IMR-90 (cell line): Measurements from ENCODE around the gene AZU1. TPM values are rescaled to one million over a fixed set of nuclear protein-coding genes. Genes with fewer than 3 reads are reported as not detected.

Experiments used
- ATAC-seq: fragments of 200-7000 bp; cut with Tn5 transposase; 2 replicates; pipeline ENCODE4 v1.9.1; 2020; ENCODE audit warnings: low read depth, mild to moderate bottlenecking, moderate library complexity
- BruUV-seq: library from RNA; stranded (reverse); fragments of 400-500 nt; replicated peaks from 2 replicates; lab custom pipeline; 2021; lab: Mats Ljungman, UMichigan
- CTCF ChIA-PET: fragments of 300-600 bp; formaldehyde crosslinking; extraction: SDS; loops from one replicate; lab custom pipeline; 2021; ENCODE audit warnings: antibody characterized with exemption; lab: Yijun Ruan, JAX
- POLR2A ChIA-PET: fragments of 300-600 bp; sonication (Branson Sonifier 250); formaldehyde crosslinking; loops from one replicate; lab custom pipeline; 2022; ENCODE audit warnings: antibody characterized with exemption; ENCODE audit not compliant: unreplicated experiment; lab: Charles Lee
- DNase-seq: peaks from one replicate; pipeline ENCODE4 v3.0.0; 2013
- H2AFZ ChIP-seq: replicated peaks from 2 replicates; pipeline ENCODE3; 2013; ENCODE audit warnings: low read length, mild to moderate bottlenecking; ENCODE audit not compliant: poor library complexity
- H2AK5ac ChIP-seq: 2 replicates; pipeline ENCODE4 v1.6.1; 2013; ENCODE audit warnings: low read depth, low read length, inconsistent platforms
- H2AK9ac ChIP-seq: replicated peaks from 2 replicates; pipeline ENCODE3; 2013; ENCODE audit warnings: mild to moderate bottlenecking, low read depth, low read length, moderate library complexity; ENCODE audit not compliant: poor library complexity
- H2BK120ac ChIP-seq: 2 replicates; pipeline ENCODE4 v1.6.1; 2013; ENCODE audit warnings: low read depth, low read length, inconsistent platforms
- H2BK15ac ChIP-seq: 3 replicates; pipeline ENCODE4 v1.6.1; 2013; ENCODE audit warnings: low read depth, low read length, inconsistent platforms
- H2BK20ac ChIP-seq: 2 replicates; pipeline ENCODE4 v1.6.1; 2013; ENCODE audit warnings: low read depth, mild to moderate bottlenecking, inconsistent platforms, low read length, moderate library complexity
- H2BK5ac ChIP-seq: 2 replicates; pipeline ENCODE4 v1.6.1; 2013; ENCODE audit warnings: mild to moderate bottlenecking, low read depth, low read length, inconsistent platforms; ENCODE audit not compliant: poor library complexity, severe bottlenecking
- H3K14ac ChIP-seq: replicated peaks from 2 replicates; pipeline ENCODE4 v1.6.1; 2013; ENCODE audit warnings: low read depth, low read length, inconsistent platforms
- H3K18ac ChIP-seq: 2 replicates; pipeline ENCODE4 v1.6.1; 2013; ENCODE audit warnings: low read depth, low read length, control low read depth
- H3K23ac ChIP-seq: 2 replicates; pipeline ENCODE4 v1.6.1; 2013; ENCODE audit warnings: low read depth, low read length, inconsistent platforms
- H3K27ac ChIP-seq: 2 replicates; pipeline ENCODE4 v1.5.1; 2013; ENCODE audit warnings: mild to moderate bottlenecking, control low read depth, low read length; ENCODE audit not compliant: insufficient read depth
- H3K27me3 ChIP-seq: 2 replicates; pipeline ENCODE4 v1.6.1; 2013; ENCODE audit warnings: low read length; ENCODE audit not compliant: control insufficient read depth, insufficient read depth
- H3K36me3 ChIP-seq: 2 replicates; pipeline ENCODE4 v1.6.1; 2013; ENCODE audit warnings: low read length, mixed read lengths; ENCODE audit not compliant: control insufficient read depth, insufficient read depth
- H3K4ac ChIP-seq: 2 replicates; pipeline ENCODE4 v1.6.1; 2013; ENCODE audit warnings: low read depth, low read length, inconsistent platforms
- H3K4me1 ChIP-seq: 2 replicates; pipeline ENCODE4 v1.6.1; 2013; ENCODE audit warnings: low read length, mixed read lengths; ENCODE audit not compliant: control insufficient read depth, insufficient read depth
- H3K4me2 ChIP-seq: 2 replicates; pipeline ENCODE4 v1.6.1; 2013; ENCODE audit warnings: low read depth, mild to moderate bottlenecking, control low read depth, low read length, moderate library complexity
- H3K4me3 ChIP-seq: 2 replicates; pipeline ENCODE4 v1.5.1; 2013; ENCODE audit warnings: low read depth, mild to moderate bottlenecking, control low read depth, low read length, moderate library complexity; ENCODE audit not compliant: insufficient read depth
- H3K56ac ChIP-seq: 2 replicates; pipeline ENCODE4 v1.6.1; 2013; ENCODE audit warnings: low read length, inconsistent platforms; ENCODE audit not compliant: insufficient read depth; ENCODE audit errors: extremely low read depth
- H3K79me1 ChIP-seq, 2 experiments: 2 replicates each; pipeline ENCODE4 v1.6.1; 2013; ENCODE audit warnings: low read length in 2 of 2, inconsistent platforms in 1 of 2, low read depth in 1 of 2
- H3K9ac ChIP-seq: 2 replicates; pipeline ENCODE4 v1.6.1; 2013; ENCODE audit warnings: low read depth, low read length, control low read depth
- H3K9me1 ChIP-seq: 2 replicates; pipeline ENCODE4 v1.6.1; 2013; ENCODE audit warnings: low read length, inconsistent platforms; ENCODE audit not compliant: insufficient read depth
- H3K9me3 ChIP-seq: 2 replicates; pipeline ENCODE4 v1.6.1; 2013; ENCODE audit warnings: low read length; ENCODE audit not compliant: control insufficient read depth, insufficient read depth
- H4K20me1 ChIP-seq: 2 replicates; pipeline ENCODE4 v1.6.1; 2013; ENCODE audit warnings: low read length, inconsistent platforms; ENCODE audit not compliant: insufficient read depth
- H4K5ac ChIP-seq: 2 replicates; pipeline ENCODE4 v1.6.1; 2013; ENCODE audit warnings: mild to moderate bottlenecking, low read depth, low read length, control low read depth
- H4K8ac ChIP-seq, 2 experiments: 2 replicates each; pipeline ENCODE4 v1.6.1; 2013; ENCODE audit warnings: low read depth in 2 of 2, low read length in 2 of 2, control low read depth in 1 of 2, inconsistent platforms in 1 of 2
- H4K91ac ChIP-seq: 2 replicates; pipeline ENCODE4 v1.6.1; 2013; ENCODE audit warnings: low read depth, low read length, inconsistent platforms; ENCODE audit not compliant: insufficient read depth
- BHLHE40 ChIP-seq: fragments of 150-350 bp; IDR thresholded peaks from 2 replicates; pipeline ENCODE4 v1.6.1; 2016; ENCODE audit warnings: mild to moderate bottlenecking, low read depth, low read length
- CEBPB ChIP-seq: IDR thresholded peaks from 2 replicates; pipeline ENCODE4 v1.6.1; 2012; ENCODE audit warnings: low read depth, low read length, improper control_type of control experiment
- CHD1 ChIP-seq: IDR thresholded peaks from 2 replicates; pipeline ENCODE4 v1.6.1; 2012; ENCODE audit warnings: low read depth, low read length, improper control_type of control experiment
- USF2 ChIP-seq: fragments of 150-350 bp; IDR thresholded peaks from 2 replicates; pipeline ENCODE4 v1.6.1; 2017; ENCODE audit warnings: mild to moderate bottlenecking, antibody characterized with exemption, low read length, low read depth
- WGBS, 2 experiments: methylation state at CpG; one replicate each; pipeline versions ENCODE4 v1.1.5 to v1.1.7; 2013; ENCODE audit warnings: missing lambda C conversion rate in 2 of 2; ENCODE audit not compliant: insufficient read length in 1 of 2; ENCODE audit errors: extremely low coverage in 2 of 2; 5-methylcytosine and 5-hydroxymethylcytosine counted together
- dilution Hi-C: fragments of 300-500 bp; cut with HindIII; formaldehyde crosslinking; loops from one replicate; pipeline ENCODE4 v1.14.3; 2018; ENCODE audit warnings: low sequenced_read_pairs; ENCODE audit not compliant: unreplicated experiment
- in situ Hi-C: fragments of 300-500 bp; cut with MboI; formaldehyde crosslinking; loops from 3 replicates; pipeline ENCODE4 v1.14.3; 2019; ENCODE audit warnings: low sequenced_read_pairs, inconsistent platforms, mixed read lengths
- intact Hi-C: fragments of 100-400 bp; cut with micrococcal nuclease; formaldehyde crosslinking; loops from 2 replicates; pipeline ENCODE4 v1.10.0; 2022
- polyA plus RNA-seq, 3 experiments: library from polyadenylated mRNA; depleted of rRNA; stranded (reverse); fragments of >200 nt; gene quantifications; 2 replicates each; pipeline ENCODE4 v1.2.3, GENCODE V29; 2012; ENCODE audit warnings: low replicate concordance in 1 of 3
- total RNA-seq: library from RNA; depleted of rRNA; stranded (reverse); fragments of >200 nt; gene quantifications from 2 replicates; pipeline ENCODE4 v1.2.3, GENCODE V29; 2012
- TF ChIP-seq, protein P1 (sequence below): conservative IDR thresholded peaks from 2 replicates; pipeline ENCODE4 v1.5.1; 2012; ENCODE audit warnings: mild to moderate bottlenecking, low read depth, low read length, improper control_type of control experiment

The AZU1 gene
- total and polyA plus RNA-seq, 2 of the 4 experiments (the other 2 are of a cell fraction) = 0.12 TPM; not detected in 1

DNA sequence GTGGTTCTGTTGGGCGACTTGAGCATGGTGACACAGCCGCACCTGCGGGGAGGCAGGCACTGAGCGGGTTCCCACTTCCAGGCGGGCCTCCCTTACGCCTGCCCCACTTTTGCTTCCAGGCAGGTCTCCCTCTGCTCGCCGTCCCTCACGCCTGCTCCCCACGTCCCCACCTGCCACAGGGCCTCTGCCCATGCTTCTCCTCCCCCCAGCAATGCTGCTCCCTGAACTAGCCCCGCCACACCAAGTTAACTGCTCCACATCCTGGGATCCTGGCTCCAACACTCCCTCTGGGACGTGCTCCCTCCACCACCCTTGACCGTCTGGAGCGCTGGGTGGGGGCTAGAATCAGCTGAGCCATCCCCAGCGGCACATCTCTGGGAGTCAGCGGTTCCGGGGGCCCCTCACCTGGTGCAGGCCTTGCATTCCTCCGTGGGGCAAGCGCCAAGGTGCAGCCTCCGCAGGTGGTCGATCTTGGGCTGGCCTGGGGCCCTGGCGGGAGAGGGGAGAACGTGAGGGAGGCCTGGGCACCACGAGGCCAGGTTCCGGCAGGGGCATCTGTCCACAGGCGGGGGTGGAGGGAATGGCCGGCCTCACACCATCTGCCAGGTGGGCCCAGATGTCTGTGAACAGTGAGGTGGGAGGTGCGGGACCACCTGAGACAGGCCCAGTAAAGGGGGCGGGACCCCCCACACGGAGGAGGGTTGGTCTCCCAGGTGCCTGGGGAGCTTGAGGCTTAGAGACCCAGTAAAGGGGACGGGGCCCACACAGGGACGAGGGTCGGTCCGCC lies 41.0 kb downstream of the AZU1 start:
- Histone ChIP-seq H3K9me1 (no peaks in the 10 kb centered on the region; the same call in 1 of the 2 replicates), H3K36me3 (peaks cover 18% of the 10 kb centered on the region), H4K5ac (peak overlapping the region; percentile 43), H3K4me3 (no peak overlapping the region), H3K9ac (no peak overlapping the region; the same call in 1 of the 2 replicates), H3K79me1 (peaks cover 7 to 22% of the 10 kb centered on the region in 2 experiments; a peak in 2 of 4 replicates), H3K14ac (peak overlapping the region; percentile 62), H2AK5ac (peak overlapping the region; percentile 98), H2BK20ac (peak overlapping the region; percentile 74), H3K4ac (peak overlapping the region; percentile 93), H2BK120ac (peak overlapping the region; percentile 82), H4K91ac (peak overlapping the region; percentile 97), H2BK15ac (peak overlapping the region; percentile 54; the same call in 1 of the 3 replicates), H2AK9ac (peak overlapping the region; percentile 99), H3K23ac (no peak overlapping the region), H4K20me1 (peaks cover 16% of the 10 kb centered on the region), H4K8ac (peak overlapping the region; percentile 12 to 90; a peak in 3 of 4 replicates), H2AFZ (peak overlapping the region; percentile 72), H3K27ac (peak overlapping the region; percentile 73), H3K18ac (peak overlapping the region; percentile 40; the same call in 1 of the 2 replicates), H3K4me2 (peak overlapping the region; percentile 11; the same call in 1 of the 2 replicates), H3K4me1 (peaks cover 22% of the 10 kb centered on the region), H3K27me3 (no peaks in the 10 kb centered on the region), H3K56ac (no peak overlapping the region), H3K9me3 (no peaks in the 10 kb centered on the region), H2BK5ac (peak overlapping the region; percentile 88)
- no peak for ATAC-seq
- TF ChIP-seq BHLHE40 (no peak), USF2 (no peak), CHD1 (no peak), CEBPB (no peak)
- TF ChIP-seq, protein P1, sequence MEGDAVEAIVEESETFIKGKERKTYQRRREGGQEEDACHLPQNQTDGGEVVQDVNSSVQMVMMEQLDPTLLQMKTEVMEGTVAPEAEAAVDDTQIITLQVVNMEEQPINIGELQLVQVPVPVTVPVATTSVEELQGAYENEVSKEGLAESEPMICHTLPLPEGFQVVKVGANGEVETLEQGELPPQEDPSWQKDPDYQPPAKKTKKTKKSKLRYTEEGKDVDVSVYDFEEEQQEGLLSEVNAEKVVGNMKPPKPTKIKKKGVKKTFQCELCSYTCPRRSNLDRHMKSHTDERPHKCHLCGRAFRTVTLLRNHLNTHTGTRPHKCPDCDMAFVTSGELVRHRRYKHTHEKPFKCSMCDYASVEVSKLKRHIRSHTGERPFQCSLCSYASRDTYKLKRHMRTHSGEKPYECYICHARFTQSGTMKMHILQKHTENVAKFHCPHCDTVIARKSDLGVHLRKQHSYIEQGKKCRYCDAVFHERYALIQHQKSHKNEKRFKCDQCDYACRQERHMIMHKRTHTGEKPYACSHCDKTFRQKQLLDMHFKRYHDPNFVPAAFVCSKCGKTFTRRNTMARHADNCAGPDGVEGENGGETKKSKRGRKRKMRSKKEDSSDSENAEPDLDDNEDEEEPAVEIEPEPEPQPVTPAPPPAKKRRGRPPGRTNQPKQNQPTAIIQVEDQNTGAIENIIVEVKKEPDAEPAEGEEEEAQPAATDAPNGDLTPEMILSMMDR = no peak
- intact Hi-C loops = loop anchor here (5.0 to 10.0 kb wide), 3 partner anchors 44 to 204 kb away; partner anchors contain the start of genes R3HDM4, RNF126 and WDR18
- ChIA-PET POLR2A (no interaction called here), CTCF (no interaction called here)
- DNase-seq = no peak
- BruUV-seq = no TSS peak
- in situ Hi-C loops = no loop called here
- dilution Hi-C loops = no loop called here
- WGBS, 2 experiments = 80% methylated on average over 15 of the region's 34 CpGs; no CpG with 5 or more reads in 1 of the 2 experiments
